ENCODE results near the gene PRR15. TPM values are rescaled to one million over a fixed set of nuclear protein-coding genes. Genes with fewer than 3 reads are reported as not detected.
A peak's percentile ranks its signal among the peaks of the same experiment; 100 is the strongest.

The PRR15 gene
- total RNA-seq, 3 donors from 2014 or later (not counting 1 experiment from before 2014, with no cell fraction given) = not detected

DNA sequence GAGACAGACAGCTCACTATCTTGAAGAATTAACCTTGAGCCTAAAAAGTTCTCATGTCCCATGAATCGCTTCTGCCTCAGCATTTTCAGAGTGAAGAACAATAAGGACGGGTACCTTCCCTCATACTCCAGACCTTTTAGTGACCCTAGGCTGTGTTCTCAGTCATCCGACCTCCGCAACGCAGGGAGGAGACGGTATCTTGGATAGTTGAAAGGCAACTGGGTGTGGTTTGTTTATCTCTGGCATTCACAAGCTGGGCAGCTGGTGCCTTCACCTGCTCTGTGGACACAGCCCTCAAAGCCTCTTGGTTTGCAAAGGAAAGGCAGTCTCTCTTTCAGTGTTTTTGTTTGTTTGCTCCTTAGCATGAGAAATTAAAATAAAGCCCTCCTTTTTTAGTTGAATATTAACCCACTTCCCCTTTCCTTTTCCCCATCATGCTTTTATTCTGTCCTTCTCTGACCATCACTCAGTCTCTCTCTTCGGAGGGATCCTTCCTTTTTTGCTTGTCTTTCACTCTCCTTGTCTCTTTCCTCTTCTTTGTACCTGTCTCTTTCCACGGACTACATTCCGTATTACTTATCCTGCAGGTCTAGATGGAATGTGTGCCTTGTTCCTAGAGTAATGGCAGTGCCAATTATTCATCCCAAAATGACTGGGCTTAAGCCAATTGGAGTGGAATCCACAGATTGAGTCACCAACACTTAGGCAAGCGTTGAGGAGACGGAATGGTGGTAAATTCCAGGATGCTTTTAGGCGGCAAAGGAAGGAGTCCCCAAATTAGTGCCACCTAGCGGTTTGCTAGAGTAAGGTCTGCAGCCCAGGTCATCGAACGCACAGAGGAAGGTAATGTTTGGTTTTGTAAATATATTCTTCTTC lies 45.8 kb downstream of the PRR15 start:
- intact Hi-C loops (cut with micrococcal nuclease) = no loop called here
- H3K27ac ChIP-seq (ENCODE audit: low read length) = no peak overlapping the region
- H3K9me3 Mint-ChIP-seq = peaks cover 0 to under 1% of the 10 kb centered on the region in 2 donors
- peaks cover 14 to 22% of the 10 kb centered on the region in 2 donors for H3K27me3 Mint-ChIP-seq (ENCODE audit: low read depth in 2 of 2)
- WGBS (ENCODE audit: insufficient coverage) = 87% methylated on average over 14 of the region's 15 CpGs
- H3K36me3 Mint-ChIP-seq = no peaks in the 10 kb centered on the region
- no peak overlapping the region for H3K4me3 ChIP-seq (ENCODE audit: low read length)
- TF ChIP-seq, protein P1, sequence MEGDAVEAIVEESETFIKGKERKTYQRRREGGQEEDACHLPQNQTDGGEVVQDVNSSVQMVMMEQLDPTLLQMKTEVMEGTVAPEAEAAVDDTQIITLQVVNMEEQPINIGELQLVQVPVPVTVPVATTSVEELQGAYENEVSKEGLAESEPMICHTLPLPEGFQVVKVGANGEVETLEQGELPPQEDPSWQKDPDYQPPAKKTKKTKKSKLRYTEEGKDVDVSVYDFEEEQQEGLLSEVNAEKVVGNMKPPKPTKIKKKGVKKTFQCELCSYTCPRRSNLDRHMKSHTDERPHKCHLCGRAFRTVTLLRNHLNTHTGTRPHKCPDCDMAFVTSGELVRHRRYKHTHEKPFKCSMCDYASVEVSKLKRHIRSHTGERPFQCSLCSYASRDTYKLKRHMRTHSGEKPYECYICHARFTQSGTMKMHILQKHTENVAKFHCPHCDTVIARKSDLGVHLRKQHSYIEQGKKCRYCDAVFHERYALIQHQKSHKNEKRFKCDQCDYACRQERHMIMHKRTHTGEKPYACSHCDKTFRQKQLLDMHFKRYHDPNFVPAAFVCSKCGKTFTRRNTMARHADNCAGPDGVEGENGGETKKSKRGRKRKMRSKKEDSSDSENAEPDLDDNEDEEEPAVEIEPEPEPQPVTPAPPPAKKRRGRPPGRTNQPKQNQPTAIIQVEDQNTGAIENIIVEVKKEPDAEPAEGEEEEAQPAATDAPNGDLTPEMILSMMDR (IDR thresholded peaks at IDR 0.05) = peak; percentile 17
- H3K27ac Mint-ChIP-seq = no peak overlapping the region
- H3K27me3 ChIP-seq (ENCODE audit: control insufficient read depth, insufficient read depth, low read length) = no peaks in the 10 kb centered on the region
- H3K36me3 ChIP-seq (ENCODE audit: control insufficient read depth, insufficient read depth, low read length) = no peaks in the 10 kb centered on the region
- no peak overlapping the region for H3K4me3 Mint-ChIP-seq
- no peak for DNase-seq
- H3K9me3 ChIP-seq (ENCODE audit: control insufficient read depth, insufficient read depth, low read length) = no peaks in the 10 kb centered on the region
- no peaks in the 10 kb centered on the region for H3K4me1 Mint-ChIP-seq
- H3K4me1 ChIP-seq (ENCODE audit: control insufficient read depth, insufficient read depth, low read length) = no peaks in the 10 kb centered on the region
- no peak for ATAC-seq

DNA sequence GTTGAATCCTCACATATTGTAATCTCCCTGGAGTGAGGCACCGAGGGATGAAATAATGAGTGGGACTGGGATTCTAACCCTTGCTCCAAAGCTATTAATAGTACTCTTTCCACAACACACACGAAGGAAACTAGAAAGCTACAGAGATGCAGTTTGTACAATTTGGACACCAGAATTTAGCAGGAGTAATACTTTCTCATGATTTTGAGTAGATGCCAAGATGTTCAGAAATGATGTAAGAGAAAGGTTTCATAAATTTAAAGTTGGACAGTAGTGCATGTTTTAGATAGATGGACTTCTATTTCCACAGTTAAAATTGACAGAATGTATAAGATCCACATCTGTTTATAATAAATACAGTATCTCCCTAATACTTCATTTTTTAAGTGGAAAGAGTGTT lies 46.5 kb downstream of the PRR15 start:
- Mint-ChIP-seq H3K27ac (no peak overlapping the region), H3K9me3 (no peaks in the 10 kb centered on the region), H3K4me1 (no peaks in the 10 kb centered on the region), H3K27me3 (ENCODE audit: low read depth in 2 of 2) (peaks cover 15 to 27% of the 10 kb centered on the region in 2 donors), H3K36me3 (no peaks in the 10 kb centered on the region), H3K4me3 (no peak overlapping the region)
- Histone ChIP-seq H3K4me1 (ENCODE audit: control insufficient read depth, insufficient read depth, low read length) (no peaks in the 10 kb centered on the region), H3K4me3 (ENCODE audit: low read length) (no peak overlapping the region), H3K27ac (ENCODE audit: low read length) (no peak overlapping the region), H3K27me3 (ENCODE audit: control insufficient read depth, insufficient read depth, low read length) (no peaks in the 10 kb centered on the region), H3K36me3 (ENCODE audit: control insufficient read depth, insufficient read depth, low read length) (no peaks in the 10 kb centered on the region), H3K9me3 (ENCODE audit: control insufficient read depth, insufficient read depth, low read length) (no peaks in the 10 kb centered on the region)
- DNase-seq (no peak), ATAC-seq (no peak)
- TF ChIP-seq, protein P1 (IDR thresholded peaks at IDR 0.05) = no peak
- intact Hi-C loops (cut with micrococcal nuclease) = no loop called here
- no CpG with 5 or more reads among the region's 2 CpGs for WGBS (ENCODE audit: insufficient coverage)

DNA sequence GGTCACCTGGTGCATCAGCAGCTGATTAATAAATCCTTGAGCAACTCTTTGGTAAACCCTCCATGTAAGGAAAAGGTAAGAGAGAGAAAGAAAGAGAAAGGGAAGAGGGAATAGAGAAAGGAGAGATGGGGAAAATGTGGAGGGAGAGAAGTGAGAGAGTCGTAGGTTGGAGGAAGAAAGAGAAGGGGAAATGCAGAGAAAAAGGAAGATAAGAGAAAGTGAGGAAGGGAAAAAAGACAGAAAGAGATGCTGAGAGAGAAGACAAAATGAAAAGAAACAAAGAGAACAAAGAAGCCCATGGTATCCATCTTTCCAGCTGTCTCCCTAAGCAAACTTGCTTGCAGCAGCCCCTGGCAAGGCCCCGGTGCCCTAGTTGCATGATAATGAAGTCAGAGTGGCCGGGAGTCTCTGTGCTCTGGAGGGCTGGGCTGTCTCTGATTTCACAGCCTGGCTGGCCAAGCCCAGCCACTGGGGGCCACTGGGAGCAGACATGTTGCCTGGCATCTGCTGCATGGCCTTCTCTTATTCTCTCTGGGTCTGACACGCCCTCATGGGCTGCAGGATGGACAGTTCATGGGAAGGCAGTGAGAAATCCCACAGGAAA lies 48.4 kb downstream of the PRR15 start:
- Histone ChIP-seq H3K9me3 (ENCODE audit: control insufficient read depth, insufficient read depth, low read length) (no peaks in the 10 kb centered on the region), H3K36me3 (ENCODE audit: control insufficient read depth, insufficient read depth, low read length) (no peaks in the 10 kb centered on the region), H3K4me3 (ENCODE audit: low read length) (no peak overlapping the region), H3K27ac (ENCODE audit: low read length) (no peak overlapping the region), H3K27me3 (ENCODE audit: control insufficient read depth, insufficient read depth, low read length) (no peaks in the 10 kb centered on the region), H3K4me1 (ENCODE audit: control insufficient read depth, insufficient read depth, low read length) (no peaks in the 10 kb centered on the region)
- H3K4me3 Mint-ChIP-seq = no peak overlapping the region
- no peak for DNase-seq
- 74% methylated on average over 4 of the region's 4 CpGs for WGBS (ENCODE audit: insufficient coverage)
- ATAC-seq = no peak
- TF ChIP-seq, protein P1 (IDR thresholded peaks at IDR 0.05) = no peak
- no peaks in the 10 kb centered on the region for H3K36me3 Mint-ChIP-seq
- H3K27ac Mint-ChIP-seq = no peak overlapping the region
- H3K27me3 Mint-ChIP-seq (ENCODE audit: low read depth in 2 of 2) = peaks cover 20 to 23% of the 10 kb centered on the region in 2 donors
- intact Hi-C loops (cut with micrococcal nuclease) = no loop called here
- no peaks in the 10 kb centered on the region for H3K9me3 Mint-ChIP-seq
- H3K4me1 Mint-ChIP-seq = no peaks in the 10 kb centered on the region
